Measurements from ENCODE around the gene MIGA1.

- TF ChIP-seq FOXM1 (IDR thresholded peaks at IDR 0.05; ENCODE audit: borderline replicate concordance, low read depth) (no peak), REST (IDR thresholded peaks at IDR 0.05; ENCODE audit: low read depth) (no peak), CEBPB (IDR thresholded peaks at IDR 0.05) (no peak), MAX (IDR thresholded peaks at IDR 0.05) (no peak), ZBTB7A (IDR thresholded peaks at IDR 0.05; ENCODE audit: low read depth) (no peak)
These were observed 120.3 kb downstream of the MIGA1 start for GRCh38 chr1:77899647-77900320.
